ENCODE measurements around the gene ZSCAN30. TPM values are rescaled to one million over a fixed set of nuclear protein-coding genes. Genes with fewer than 3 reads are reported as not detected.

Gene ZSCAN30
- total RNA-seq, result 10 to 100 TPM; 20.7 to 22.5 TPM

DNA sequence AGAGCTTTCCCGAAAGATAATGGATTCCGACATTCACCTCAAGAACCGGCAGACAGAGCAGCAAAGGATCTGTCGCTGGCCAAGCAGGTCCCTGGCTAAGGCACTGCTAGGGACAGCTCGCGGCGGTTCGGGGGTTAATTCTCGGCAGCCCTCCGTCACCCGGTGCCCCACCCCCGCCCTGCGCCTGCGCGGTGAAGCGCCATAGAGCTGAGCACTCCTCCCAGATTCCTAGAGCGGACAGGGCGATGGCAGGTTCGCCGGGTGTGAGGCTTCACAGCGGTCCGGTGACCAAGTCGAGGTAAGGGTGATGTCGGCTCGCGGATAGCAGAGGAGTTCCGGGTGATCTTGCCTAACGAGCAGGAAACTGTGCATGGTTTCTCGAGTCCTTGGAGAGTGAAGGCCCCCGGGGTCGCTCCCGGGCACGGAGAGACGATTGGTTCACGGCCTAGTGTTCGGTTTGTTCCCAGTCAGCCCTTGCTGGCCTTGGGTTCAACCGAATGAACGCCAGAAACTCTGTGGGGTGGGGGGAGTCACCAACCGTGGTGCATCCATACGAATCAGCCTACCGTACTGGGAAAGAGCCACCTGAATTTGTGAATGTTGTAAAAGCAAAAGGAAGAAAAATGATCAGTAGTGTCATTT, at the start of gene ZSCAN30:
ZSCAN30 (minus strand) TSS at position 136 of the 642 bp plus-strand sequence. CDS start 25,877 bp downstream, outside the sequence.
- Mint-ChIP-seq H3K4me1 (ENCODE audit: low read depth) (peaks cover 56% of the 10 kb centered on the region), H3K9me3 (peaks cover 7% of the 10 kb centered on the region), H3K36me3 (ENCODE audit: low read depth) (peaks cover 60% of the 10 kb centered on the region), H3K27ac (peak within 1 kb of the TSS; percentile 95), H3K27me3 (peaks cover 1% of the 10 kb centered on the region), H3K4me3 (peak within 1 kb of the TSS; percentile 97)
- ChIA-PET POLR2A (interaction anchor here (0.9 to 2.3 kb wide), 11 partner anchors 11 to 296 kb away, joined by 3 to 11 read pairs (median 5); partner anchors contain the start of genes ZNF24 and ZNF397), CTCF (interaction anchor here (1.1 to 1.9 kb wide), 5 partner anchors 11 to 96 kb away, joined by 4 to 10 read pairs (median 4); no protein-coding TSS in a partner anchor)
- intact Hi-C loops (cut with micrococcal nuclease), result loop anchor here (2.0 kb wide), 2 partner anchors 23 to 49 kb away; partner anchors contain the start of gene ZNF397
- DNase-seq (peak; percentile 96), ATAC-seq (peak; percentile 99)
- TF ChIP-seq, protein P1, sequence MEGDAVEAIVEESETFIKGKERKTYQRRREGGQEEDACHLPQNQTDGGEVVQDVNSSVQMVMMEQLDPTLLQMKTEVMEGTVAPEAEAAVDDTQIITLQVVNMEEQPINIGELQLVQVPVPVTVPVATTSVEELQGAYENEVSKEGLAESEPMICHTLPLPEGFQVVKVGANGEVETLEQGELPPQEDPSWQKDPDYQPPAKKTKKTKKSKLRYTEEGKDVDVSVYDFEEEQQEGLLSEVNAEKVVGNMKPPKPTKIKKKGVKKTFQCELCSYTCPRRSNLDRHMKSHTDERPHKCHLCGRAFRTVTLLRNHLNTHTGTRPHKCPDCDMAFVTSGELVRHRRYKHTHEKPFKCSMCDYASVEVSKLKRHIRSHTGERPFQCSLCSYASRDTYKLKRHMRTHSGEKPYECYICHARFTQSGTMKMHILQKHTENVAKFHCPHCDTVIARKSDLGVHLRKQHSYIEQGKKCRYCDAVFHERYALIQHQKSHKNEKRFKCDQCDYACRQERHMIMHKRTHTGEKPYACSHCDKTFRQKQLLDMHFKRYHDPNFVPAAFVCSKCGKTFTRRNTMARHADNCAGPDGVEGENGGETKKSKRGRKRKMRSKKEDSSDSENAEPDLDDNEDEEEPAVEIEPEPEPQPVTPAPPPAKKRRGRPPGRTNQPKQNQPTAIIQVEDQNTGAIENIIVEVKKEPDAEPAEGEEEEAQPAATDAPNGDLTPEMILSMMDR (IDR thresholded peaks at IDR 0.05), result no peak

DNA sequence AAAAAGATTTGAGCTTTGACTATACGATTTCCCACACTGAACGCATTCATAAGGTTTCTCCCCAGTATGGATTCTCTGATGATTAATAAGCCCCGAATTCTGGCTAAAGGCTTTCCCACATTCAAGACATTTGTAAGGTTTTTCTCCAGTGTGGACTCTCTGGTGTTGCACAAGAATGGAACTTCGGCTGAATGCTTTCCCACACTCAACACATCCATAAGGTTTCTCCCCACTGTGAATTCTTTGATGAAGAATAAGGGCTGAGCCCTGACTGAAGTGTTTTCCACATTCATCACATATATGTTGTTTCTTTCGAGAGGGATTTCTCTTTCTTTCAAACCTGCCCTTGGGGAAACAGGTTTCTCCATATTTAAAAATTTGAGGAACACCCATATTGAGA, 47.3 kb upstream of the ZSCAN30 start:
- H3K27ac Mint-ChIP-seq, result peak overlapping the region; percentile 55
- ChIA-PET CTCF (interaction anchor here (0.6 kb wide), 2 partner anchors 144 to 351 kb away, joined by 3 read pairs; no protein-coding TSS in a partner anchor), POLR2A (no interaction called here)
- H3K9me3 Mint-ChIP-seq, result no peaks in the 10 kb centered on the region
- H3K36me3 Mint-ChIP-seq (ENCODE audit: low read depth), result peaks cover 79% of the 10 kb centered on the region
- no peaks in the 10 kb centered on the region for H3K27me3 Mint-ChIP-seq
- TF ChIP-seq, protein P1 (IDR thresholded peaks at IDR 0.05), result no peak
- peaks cover 51% of the 10 kb centered on the region for H3K4me1 Mint-ChIP-seq (ENCODE audit: low read depth)
- no peak overlapping the region for H3K4me3 Mint-ChIP-seq
- no peak for ATAC-seq
- DNase-seq, result no peak
- intact Hi-C loops (cut with micrococcal nuclease), result no loop called here

DNA sequence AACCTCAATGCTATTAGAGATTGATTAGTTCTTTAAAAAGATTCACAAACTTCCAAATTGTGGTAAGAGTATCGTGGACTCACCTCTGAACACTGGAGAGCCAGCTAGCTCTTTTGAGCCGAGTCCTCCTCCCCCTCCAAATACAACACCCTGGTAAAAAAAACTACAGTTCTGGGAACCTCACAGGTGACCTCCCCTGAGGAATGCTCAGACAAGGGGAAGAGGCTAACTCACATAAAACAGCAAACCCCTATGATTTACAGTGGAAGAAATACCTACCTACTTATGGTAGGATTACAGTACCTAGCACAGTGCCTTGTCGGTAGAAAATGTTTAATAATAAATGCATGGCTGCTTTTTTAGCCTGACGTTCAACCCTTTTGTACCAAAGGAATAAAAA, 45.8 kb upstream of the ZSCAN30 start:
- Mint-ChIP-seq H3K36me3 (ENCODE audit: low read depth) (peaks cover 79% of the 10 kb centered on the region), H3K27ac (peak overlapping the region; percentile 26), H3K27me3 (no peaks in the 10 kb centered on the region), H3K4me1 (ENCODE audit: low read depth) (peaks cover 44% of the 10 kb centered on the region), H3K4me3 (no peak overlapping the region), H3K9me3 (no peaks in the 10 kb centered on the region)
- ChIA-PET POLR2A (interaction anchor here (0.6 kb wide), 1 partner anchor 95 kb away, joined by 3 read pairs; the partner anchor contains the start of gene ZNF397), CTCF (interaction anchor here (1.9 kb wide), 1 partner anchor 51 kb away, joined by 6 read pairs; no protein-coding TSS in a partner anchor)
- ATAC-seq, result no peak
- no peak for DNase-seq
- TF ChIP-seq, protein P1 (IDR thresholded peaks at IDR 0.05), result no peak
- intact Hi-C loops (cut with micrococcal nuclease), result no loop called here

DNA sequence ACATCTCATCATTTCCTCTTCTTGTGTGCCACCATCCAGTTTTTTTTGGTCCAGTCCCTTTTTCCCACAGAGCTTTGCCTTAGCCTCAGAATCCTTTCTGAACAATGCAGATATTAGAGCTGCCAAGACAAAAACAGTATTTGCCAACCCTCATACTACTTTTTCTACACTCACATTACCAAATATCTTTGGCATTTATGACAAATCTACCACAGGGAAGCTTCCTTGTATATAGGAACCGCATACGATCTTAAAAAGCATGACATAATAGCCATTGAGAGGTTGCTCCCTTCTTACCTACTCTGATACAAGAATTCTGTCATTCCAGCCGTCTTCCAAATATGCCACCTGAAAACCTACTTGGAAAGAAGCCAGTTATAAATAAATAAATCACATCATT, 44.8 kb upstream of the ZSCAN30 start:
- ChIA-PET CTCF (interaction anchor here (0.9 to 1.9 kb wide), 8 partner anchors 10 to 103 kb away, joined by 3 to 6 read pairs (median 3); partner anchors contain the start of gene ZNF24), POLR2A (interaction anchor here (0.9 to 1.0 kb wide), 2 partner anchors 10 to 12 kb away, joined by 3 to 4 read pairs; partner anchors contain the start of gene ZNF24)
- Mint-ChIP-seq H3K4me3 (no peak overlapping the region), H3K36me3 (ENCODE audit: low read depth) (peaks cover 69% of the 10 kb centered on the region), H3K4me1 (ENCODE audit: low read depth) (peaks cover 35% of the 10 kb centered on the region), H3K27ac (no peak overlapping the region), H3K9me3 (no peaks in the 10 kb centered on the region), H3K27me3 (no peaks in the 10 kb centered on the region)
- TF ChIP-seq, protein P1 (IDR thresholded peaks at IDR 0.05), result no peak
- DNase-seq (no peak), ATAC-seq (no peak)
- intact Hi-C loops (cut with micrococcal nuclease), result no loop called here

DNA sequence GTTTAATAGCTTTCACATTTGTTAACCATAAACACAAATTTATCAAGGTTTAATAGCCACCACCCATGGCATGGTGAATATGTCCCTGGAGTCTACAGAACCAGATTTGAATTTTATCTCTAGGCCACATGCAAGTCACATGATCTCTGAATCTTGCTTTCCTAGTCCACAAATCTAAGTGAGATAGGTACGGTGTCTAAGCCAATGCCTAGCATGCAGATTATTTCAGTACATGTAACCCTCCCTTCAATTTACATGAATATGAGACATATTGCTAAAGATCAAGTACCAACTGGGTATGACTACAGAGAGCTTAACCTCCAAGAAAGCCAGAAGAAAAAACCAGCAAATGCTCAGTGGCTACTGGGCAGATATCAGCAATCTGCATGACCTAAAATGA, 44.2 kb upstream of the ZSCAN30 start:
- H3K9me3 Mint-ChIP-seq, result no peaks in the 10 kb centered on the region
- no peak overlapping the region for H3K4me3 Mint-ChIP-seq
- intact Hi-C loops (cut with micrococcal nuclease), result no loop called here
- TF ChIP-seq, protein P1 (IDR thresholded peaks at IDR 0.05), result no peak
- CTCF ChIA-PET, result interaction anchor here (0.6 to 1.9 kb wide), 9 partner anchors 10 to 103 kb away, joined by 3 to 6 read pairs (median 3); partner anchors contain the start of gene ZNF24
- DNase-seq (no peak), ATAC-seq (no peak)
- no peaks in the 10 kb centered on the region for H3K27me3 Mint-ChIP-seq
- no peak overlapping the region for H3K27ac Mint-ChIP-seq
- peaks cover 29% of the 10 kb centered on the region for H3K4me1 Mint-ChIP-seq (ENCODE audit: low read depth)
- POLR2A ChIA-PET, result interaction anchor here (0.9 to 1.0 kb wide), 2 partner anchors 10 to 12 kb away, joined by 3 to 4 read pairs; partner anchors contain the start of gene ZNF24
- peaks cover 63% of the 10 kb centered on the region for H3K36me3 Mint-ChIP-seq (ENCODE audit: low read depth)
